ENCODE data around the gene ZNHIT2.
"Not testable (repeated sequence)": the region's sequence is repeated elsewhere in the genome, so short reads cannot be mapped to it uniquely, and the experiment has no call there.

Gene ZNHIT2

DNA sequence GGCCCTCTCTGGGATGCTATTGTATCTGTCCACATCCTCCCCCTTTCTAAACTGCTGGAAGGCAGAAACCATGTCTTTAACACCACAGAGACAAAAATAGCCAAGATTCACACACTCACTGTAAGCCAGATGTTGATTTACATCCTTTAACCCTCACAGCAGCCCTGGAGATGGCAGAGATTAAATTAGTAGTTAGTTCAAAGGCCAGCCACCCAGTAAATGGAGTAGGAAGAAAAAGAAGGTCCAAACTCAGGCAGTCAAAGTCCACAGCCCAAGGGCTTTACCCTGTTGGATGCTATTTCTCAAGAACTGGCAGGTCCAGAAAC lies 2.1 kb upstream of the ZNHIT2 start:
- no peak for DNase-seq (ENCODE audit: low read depth)

GRCh38 chr11:65118891-65119669 lies 1.6 kb upstream of the ZNHIT2 start:
- not testable (repeated sequence) for DNase-seq (ENCODE audit: low read depth)

GRCh38 chr11:65118097-65118837 lies 766 bp upstream of the ZNHIT2 start:
- no peak for DNase-seq (ENCODE audit: low read depth)

DNA sequence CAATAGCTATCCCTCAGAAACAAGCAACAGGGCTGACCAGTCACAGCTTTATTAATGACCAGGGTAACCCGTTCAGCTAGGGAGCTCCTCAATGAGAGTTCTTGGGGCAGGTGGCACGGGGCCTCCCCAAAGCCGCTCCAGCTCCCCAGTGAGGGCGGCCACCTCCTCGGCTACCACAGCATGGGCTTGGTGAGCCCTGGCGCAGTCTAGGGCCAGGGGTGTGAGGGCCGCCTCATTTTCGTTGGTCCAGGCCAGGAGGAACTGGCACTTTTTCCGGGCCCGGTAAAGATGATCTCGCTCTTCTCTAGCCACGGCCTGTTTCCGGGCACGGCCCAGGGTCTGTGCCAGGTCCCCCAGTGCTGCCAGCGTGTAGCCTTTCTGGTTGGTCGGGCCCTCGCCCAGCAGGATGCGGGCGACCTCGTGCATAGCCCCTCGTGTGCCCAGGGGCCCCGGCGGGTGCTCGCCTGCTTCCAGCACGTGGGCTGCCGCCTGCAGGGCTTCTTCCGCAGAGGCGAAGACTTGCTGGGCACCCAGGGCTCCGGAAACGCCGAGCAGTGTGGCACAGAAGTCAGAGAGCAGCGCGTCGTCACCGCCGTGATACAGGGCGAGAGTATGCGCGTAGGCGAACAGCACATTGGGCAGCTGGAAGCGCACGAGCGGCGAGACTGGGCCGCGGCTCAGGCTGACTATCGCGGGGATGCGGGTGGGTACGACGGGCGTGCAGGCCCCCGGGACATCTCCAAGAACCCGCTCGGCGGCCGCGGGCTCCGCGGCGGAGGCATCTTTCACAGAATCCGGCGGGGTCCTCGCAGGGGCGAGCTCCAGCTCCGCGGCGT lies 913 bp downstream of the ZNHIT2 start:
- no peak for DNase-seq (ENCODE audit: low read depth)

DNA sequence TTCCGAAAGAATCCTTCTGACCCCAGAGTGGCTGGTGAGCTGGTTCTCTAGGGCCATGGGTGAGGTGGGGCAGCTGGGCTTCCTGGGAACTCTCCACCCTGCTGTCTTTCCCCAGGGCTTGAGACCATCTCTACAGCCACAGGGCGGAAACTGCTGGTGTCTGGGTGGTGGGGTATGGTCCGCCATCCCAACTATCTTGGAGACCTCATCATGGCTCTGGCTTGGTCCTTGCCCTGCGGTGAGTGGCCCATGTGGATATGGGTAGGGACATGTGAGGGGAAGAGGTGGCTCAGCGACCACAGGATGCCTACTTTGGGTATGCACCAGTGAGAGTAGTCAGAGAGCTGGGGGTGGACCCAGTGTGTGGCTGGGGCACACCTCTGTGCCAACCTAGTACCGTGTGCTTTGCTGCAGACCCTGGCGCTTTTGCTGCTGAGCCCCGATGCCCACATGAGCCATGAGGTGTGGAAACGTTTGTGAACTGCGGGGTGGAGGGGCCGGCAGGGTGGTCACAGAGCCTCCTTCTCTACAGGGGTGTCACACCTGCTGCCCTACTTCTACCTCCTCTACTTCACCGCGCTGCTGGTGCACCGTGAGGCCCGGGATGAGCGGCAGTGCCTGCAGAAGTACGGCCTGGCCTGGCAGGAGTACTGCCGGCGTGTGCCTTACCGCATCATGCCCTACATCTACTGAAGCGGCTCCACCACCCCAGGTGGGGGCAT lies 2.0 kb downstream of the ZNHIT2 start:
- no peak for DNase-seq (ENCODE audit: low read depth)

- DNase-seq (ENCODE audit: low read depth), result no peak
Observed at GRCh38 chr11:65114538-65115171, 2.8 kb downstream of the ZNHIT2 start.

DNA sequence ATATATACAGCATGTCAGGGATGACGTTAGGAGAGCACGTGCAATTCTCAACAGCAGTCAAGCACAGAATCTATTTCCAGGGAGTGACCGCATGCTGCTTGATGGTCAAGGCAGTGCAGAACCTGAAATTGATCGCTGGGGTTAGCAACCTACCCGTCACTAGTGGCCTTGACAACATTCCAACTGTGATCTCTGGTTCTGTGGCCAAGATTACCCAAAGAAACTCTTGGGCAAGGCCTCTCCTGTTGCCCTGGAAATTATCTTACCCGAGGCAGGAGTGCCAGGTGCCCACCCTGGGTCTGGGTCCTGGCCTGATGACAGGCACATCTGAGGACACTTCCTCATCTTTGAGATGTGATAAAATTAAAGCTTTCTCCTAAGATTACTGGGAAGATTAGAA lies 3.7 kb downstream of the ZNHIT2 start:
- DNase-seq (ENCODE audit: low read depth), result no peak

DNA sequence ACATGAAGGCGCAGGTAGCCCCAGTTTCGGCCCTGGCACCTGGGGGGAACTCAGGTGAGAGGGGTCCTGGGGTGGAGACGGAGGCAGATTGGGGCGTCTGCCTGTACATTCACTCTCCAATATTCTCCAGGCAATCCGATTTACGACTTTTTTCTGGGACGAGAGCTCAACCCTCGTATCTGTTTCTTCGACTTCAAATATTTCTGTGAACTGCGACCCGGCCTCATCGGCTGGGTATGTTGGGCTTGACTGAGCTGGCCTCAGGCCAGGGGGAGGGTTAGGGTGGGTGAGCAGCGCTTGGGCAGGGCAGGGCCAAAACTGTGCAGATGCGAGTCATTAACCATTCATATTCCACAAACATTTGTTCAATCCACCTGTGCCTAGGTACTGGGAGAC lies 4.1 kb downstream of the ZNHIT2 start:
- DNase-seq (ENCODE audit: low read depth), result no peak

DNA sequence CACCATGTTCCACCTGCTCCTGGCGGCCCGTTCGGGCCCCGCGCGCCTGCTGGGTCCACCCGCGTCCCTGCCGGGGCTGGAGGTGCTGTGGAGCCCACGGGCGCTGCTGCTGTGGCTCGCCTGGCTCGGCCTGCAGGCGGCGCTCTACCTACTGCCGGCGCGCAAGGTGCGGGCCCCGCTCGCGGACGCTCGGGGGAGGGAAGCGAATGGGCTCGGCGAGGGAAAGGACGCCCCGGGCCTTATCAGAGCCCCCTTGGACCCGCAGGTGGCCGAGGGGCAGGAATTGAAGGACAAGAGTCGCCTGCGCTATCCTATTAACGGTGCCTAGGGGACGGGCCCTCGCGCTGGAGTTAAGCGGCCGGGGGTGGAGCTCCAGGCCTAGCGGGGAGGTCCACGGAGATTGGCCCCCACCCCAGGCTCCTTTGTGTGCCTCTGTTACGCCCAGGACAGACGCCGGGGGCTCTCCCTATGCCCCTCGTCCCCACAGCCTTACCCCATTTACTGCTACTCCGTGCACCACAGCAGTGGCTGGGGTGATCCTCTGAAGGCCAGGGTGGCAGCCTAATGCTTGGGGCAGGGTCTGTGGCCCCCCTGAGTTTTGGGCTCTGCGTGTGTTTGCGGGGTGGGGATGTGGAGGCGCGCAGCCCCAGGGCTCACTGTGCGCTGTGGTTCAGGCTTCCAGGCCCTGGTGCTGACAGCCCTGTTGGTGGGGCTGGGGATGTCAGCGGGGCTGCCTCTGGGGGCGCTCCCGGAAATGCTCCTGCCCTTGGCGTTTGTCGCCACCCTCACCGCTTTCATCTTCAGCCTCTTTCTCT lies 4.7 kb downstream of the ZNHIT2 start:
- no peak for DNase-seq (ENCODE audit: low read depth)

DNA sequence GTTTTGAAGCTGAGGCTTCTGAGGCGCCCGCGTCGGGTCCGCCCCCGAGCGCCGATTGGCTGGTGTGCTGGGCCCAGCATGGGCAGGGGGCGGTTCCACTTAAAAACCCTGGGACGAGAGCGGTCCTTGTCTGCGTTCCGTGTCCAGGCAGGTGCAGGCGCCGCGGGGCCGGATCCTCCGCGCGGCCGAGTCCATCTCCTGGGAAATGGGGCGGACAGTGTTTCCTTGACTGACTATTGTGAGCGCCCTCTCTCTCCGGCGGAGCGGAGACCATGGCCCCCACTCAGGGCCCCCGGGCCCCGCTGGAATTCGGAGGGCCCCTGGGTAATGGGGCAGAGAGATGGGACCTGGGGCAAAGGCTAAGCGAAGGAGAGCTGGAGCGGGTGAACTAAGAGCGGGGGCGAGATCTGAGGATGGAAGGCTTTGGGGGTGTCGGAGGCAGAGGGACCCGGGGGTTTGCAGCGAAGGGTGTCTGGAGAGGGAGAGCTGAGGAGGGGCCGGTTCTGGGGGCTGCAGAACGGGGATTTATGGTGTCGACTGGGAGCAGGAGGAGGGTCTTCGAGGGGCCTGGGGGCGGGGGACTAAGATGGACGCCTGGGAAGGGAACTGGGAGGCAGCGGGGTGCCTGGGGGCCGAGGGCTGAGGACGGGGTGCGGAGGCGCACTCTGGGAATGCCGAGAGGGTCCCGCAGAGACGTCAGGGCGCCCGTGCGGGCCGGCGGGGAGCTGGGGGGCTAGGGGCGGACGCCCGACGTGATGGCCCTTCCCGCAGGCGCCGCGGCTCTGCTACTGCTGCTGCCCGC lies 5.6 kb downstream of the ZNHIT2 start, which contains the start of gene TM7SF2:
TM7SF2 (plus strand) TSS at position 129 of the 802 bp plus-strand sequence; CDS start at position 273, 144 bp downstream.
- peak; percentile 69 for DNase-seq (ENCODE audit: low read depth)

DNA sequence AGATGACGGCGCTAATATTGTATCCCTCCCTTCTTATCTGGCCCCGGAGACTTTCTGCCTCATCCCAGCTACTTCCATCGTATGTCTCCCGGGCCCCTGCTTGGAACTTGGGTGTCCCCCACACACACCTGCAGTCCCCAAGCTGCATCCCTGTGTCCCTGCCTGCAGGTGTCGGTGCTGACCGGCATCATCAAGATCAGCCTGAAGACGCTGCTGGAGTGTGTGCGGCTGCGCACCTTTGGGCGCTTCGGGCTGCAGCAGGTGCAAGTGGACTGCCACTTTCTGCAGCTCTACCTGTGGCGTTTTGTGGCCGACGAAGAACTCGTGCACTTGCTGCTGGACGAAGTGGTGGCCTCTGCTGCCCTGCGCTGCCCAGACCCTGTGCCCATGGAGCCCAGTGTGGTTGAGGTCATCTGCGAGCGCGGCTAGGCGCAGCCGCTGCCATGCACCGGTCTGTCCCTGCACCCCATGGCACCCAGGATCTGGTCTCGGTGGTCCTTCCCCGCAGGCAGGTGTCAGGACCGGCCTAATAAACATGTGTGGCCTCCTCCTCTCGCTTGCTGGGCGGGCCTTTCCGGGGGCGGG lies 6.2 kb downstream of the ZNHIT2 start:
- DNase-seq (ENCODE audit: low read depth), result no peak

GRCh38 chr11:65110354-65110861 lies 7.1 kb downstream of the ZNHIT2 start:
- peak; percentile 70 for DNase-seq (ENCODE audit: low read depth)

- DNase-seq (ENCODE audit: low read depth), result no peak
Observed at GRCh38 chr11:65109231-65110198, 8.0 kb downstream of the ZNHIT2 start.

GRCh38 chr11:65108469-65109123 lies 8.9 kb downstream of the ZNHIT2 start:
- DNase-seq (ENCODE audit: low read depth), result no peak

DNA sequence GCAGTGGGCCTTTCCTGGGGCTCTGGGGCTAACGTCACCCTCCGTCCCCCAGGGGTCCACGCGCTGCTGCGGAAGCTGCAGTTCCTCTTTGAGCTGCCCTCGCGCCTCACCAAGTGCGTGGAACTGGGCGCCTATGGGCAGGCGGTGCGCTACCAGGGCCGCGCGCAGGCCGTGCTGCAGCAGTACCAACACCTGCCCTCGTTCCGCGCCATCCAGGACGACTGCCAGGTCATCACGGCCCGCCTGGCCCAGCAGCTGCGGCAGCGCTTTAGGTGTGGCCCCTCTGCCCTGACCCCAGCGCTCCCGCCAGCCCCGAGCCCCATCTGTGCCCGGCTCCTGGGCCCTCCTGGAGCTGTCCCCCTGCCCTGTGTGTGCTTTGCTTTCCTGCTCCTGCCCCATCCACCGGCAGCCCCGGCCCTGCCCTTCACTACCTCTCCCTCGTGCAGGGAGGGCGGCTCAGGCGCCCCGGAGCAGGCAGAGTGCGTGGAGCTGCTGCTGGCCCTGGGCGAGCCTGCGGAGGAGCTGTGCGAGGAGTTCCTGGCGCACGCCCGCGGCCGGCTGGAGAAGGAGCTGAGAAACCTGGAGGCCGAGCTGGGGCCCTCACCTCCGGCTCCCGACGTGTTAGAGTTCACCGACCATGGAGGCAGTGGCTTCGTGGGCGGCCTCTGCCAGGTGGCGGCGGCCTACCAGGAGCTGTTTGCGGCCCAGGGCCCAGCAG lies 9.6 kb downstream of the ZNHIT2 start:
- DNase-seq (ENCODE audit: low read depth), result no peak

DNA sequence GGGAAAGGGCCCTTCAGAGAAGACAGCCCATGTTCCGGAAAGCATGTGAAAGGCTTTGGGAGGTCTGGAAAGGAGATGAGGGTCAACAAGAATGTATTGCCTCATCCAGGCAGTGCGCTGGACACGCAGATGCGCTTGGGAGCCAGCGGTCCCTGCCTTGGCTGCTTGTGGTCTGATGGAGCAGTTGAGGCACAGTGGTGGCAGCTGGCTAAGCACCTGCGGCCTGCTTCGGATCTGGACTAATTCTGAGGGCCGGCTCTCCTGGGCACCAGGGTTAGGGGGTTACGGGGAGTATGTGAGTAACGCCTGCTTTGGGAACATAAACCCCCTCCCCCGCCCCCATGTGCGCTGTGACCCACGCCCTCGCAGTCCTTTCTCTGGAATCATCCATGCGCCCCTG lies 10.4 kb downstream of the ZNHIT2 start:
- no peak for DNase-seq (ENCODE audit: low read depth)

DNA sequence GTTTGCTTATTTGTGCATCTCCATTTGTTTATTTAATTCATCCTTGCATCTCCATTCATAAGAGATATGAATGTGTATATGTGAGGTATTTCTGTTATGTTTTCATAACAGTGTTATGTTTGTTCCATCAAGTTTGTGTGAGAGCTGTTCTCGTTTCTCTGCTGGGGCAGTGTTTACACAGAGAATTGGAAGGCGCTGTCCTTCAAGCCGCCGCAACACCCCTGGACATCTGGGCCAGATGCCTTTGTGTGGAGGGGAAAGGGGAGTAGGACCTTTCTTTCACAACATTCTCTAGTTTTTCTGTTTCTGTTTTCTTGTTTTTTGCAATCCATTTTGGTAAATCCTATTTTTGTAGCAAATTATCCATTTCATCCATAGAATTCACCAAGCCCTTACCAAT lies 12.9 kb downstream of the ZNHIT2 start:
- no peak for DNase-seq (ENCODE audit: low read depth)

Measured in CMK (cell line).